22Rv1 (cell line): Measurements from ENCODE around the gene CSTF2T.

Experiments
- H3K27ac ChIP-seq: fragments of 450-650 bp; 2 replicates; pipeline ENCODE4 v1.5.1; 2017
- CTCF ChIP-seq: fragments of 450-650 bp; IDR thresholded peaks from 2 replicates; pipeline ENCODE4 v1.5.1; 2017; ENCODE audit warnings: mild to moderate bottlenecking
- ZFX ChIP-seq: fragments of 450-650 bp; IDR thresholded peaks from 2 replicates; pipeline ENCODE4 v1.6.1; 2017; ENCODE audit warnings: antibody characterized with exemption, borderline replicate concordance

The CSTF2T gene

DNA sequence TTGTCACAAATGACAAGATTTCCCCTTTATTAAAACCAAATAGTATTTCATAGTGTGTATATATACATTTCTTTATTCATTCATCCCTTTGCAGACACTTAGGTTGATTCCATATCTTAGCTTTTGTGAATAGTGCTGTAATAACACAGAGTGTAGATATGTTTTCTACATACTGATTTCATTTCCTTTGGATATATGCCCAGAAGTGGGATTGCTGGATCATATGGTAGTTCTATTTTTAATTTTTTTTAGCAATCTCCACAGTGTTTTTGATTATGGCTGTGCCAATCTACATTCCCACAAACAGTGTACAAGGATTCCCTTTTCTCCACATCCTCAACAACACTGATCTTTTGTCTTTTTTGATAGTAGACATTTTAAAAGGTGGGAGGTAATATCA, 46.4 kb downstream of the CSTF2T start:
- TF ChIP-seq CTCF, result no peak
- no peak for TF ChIP-seq ZFX
- no peak overlapping the region for H3K27ac ChIP-seq

GRCh38 chr10:51651063-51651462, 48.3 kb downstream of the CSTF2T start:
- no peak for TF ChIP-seq CTCF
- no peak for TF ChIP-seq ZFX

DNA sequence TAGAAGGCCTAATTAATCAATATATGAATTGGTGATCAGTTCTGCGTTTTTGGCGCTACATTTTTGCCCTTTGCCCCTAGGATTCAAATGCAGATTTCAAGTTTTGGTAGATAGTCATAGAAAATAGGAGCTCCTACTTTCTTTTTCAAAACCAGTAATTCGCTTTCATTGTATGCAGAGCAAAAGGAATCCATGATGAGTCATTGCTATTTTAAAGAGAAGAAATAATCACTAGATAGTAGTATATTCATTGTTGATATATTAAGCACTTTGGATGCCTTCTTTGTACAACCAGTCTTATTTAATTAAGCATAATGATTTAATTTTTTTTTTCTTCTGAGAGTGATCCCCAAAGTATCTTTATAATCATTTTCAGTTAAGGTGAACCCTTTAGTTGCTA, 50.3 kb downstream of the CSTF2T start:
- no peak overlapping the region for H3K27ac ChIP-seq
- no peak for TF ChIP-seq CTCF
- TF ChIP-seq ZFX, result no peak

More at GRCh38 chr10:51651063-51651462, 48.3 kb downstream of the CSTF2T start:
- no peak overlapping the region for H3K27ac ChIP-seq
